HFF-Myc (cell line): Measurements from ENCODE around the gene SRPX2.

ENCODE experiments used
- DNase-seq: peaks from one replicate; pipeline ENCODE4 v3.0.0-alpha.2; 2011; ENCODE audit warnings: low read depth; ENCODE audit errors: extremely low read depth
- H3K4me3 ChIP-seq: replicated peaks from 2 replicates; pipeline ENCODE4 v1.5.1; 2011; ENCODE audit warnings: low read depth, mild to moderate bottlenecking, control low read depth, low read length
- CTCF ChIP-seq: IDR thresholded peaks from 2 replicates; pipeline ENCODE4 v1.5.1; 2012; ENCODE audit warnings: mild to moderate bottlenecking, low read depth, low read length, control low read depth; ENCODE audit errors: missing control alignments

Gene SRPX2

GRCh38 chrX:100636321-100636991 lies 7.5 kb upstream of the SRPX2 start, which contains the start of gene TSPAN6:
Gene TSPAN6 (minus strand): TSS chrX:100636806. CDS start chrX:100636694, 112 bp downstream.
- peak within 1 kb of the TSS; percentile 62 for H3K4me3 ChIP-seq
- peak; percentile 78 for DNase-seq
- TF ChIP-seq CTCF, result peak; percentile 50

- no peak for TF ChIP-seq CTCF
- no peak overlapping the region for H3K4me3 ChIP-seq
- DNase-seq, result no peak
These were observed 1.7 kb upstream of the SRPX2 start for GRCh38 chrX:100642290-100642689.

- H3K4me3 ChIP-seq, result no peak overlapping the region
- no peak for DNase-seq
- no peak for TF ChIP-seq CTCF
These were observed 787 bp upstream of the SRPX2 start for GRCh38 chrX:100643212-100643611.

GRCh38 chrX:100645106-100645505 lies 1.1 kb downstream of the SRPX2 start:
- peak overlapping the region; percentile 53 for H3K4me3 ChIP-seq
- no peak for DNase-seq
- TF ChIP-seq CTCF, result no peak

- no peak overlapping the region for H3K4me3 ChIP-seq
- DNase-seq, result no peak
- TF ChIP-seq CTCF, result no peak
These were observed 3.1 kb downstream of the SRPX2 start for GRCh38 chrX:100647095-100647494.

GRCh38 chrX:100647739-100648138 lies 3.7 kb downstream of the SRPX2 start:
- TF ChIP-seq CTCF, result no peak
- no peak for DNase-seq
- H3K4me3 ChIP-seq, result no peak overlapping the region
